HEK293 (cell line): ENCODE measurements around the gene CXorf65.

Source experiments
- CTCF ChIA-PET: fragments of 350-600 bp; formaldehyde crosslinking; extraction: SDS; loops from one replicate; lab custom pipeline; 2021; ENCODE audit warnings: antibody characterized with exemption; lab: Yijun Ruan, JAX
- POLR2A ChIA-PET: fragments of 300-600 bp; formaldehyde crosslinking; extraction: SDS; loops from one replicate; lab custom pipeline; 2020; ENCODE audit warnings: antibody characterized with exemption, inconsistent platforms; lab: Yijun Ruan, JAX
- H3K27ac ChIP-seq: fragments of 200-500 bp; sonication (Bioruptor generic); 2 replicates; pipeline ENCODE4 v1.5.1; 2014; ENCODE audit warnings: low read depth, low read length, control low read depth, inconsistent platforms; ENCODE audit errors: extremely low read depth
- H3K36me3 ChIP-seq, 2 experiments: fragments of 200-500 bp in 1 of 2; sonication (Bioruptor generic) in 1 of 2; 1 replicate in 1 of 2; 2 replicates in 1 of 2; pipeline ENCODE4 v1.5.1; 2014 to 2017; ENCODE audit warnings: inconsistent platforms in 2 of 2, low read length in 2 of 2; ENCODE audit not compliant: control insufficient read depth in 2 of 2, insufficient read depth in 1 of 2
- H3K4me1 ChIP-seq: fragments of 200-500 bp; sonication (Bioruptor generic); 2 replicates; pipeline ENCODE4 v1.5.1; 2014; ENCODE audit warnings: mild to moderate bottlenecking, low read length, inconsistent platforms; ENCODE audit not compliant: control insufficient read depth, insufficient read depth
- H3K4me3 ChIP-seq: 2 replicates; pipeline ENCODE4 v1.5.1; 2011; ENCODE audit warnings: low read depth, mild to moderate bottlenecking, control low read depth, low read length, moderate library complexity
- H3K9me3 ChIP-seq: fragments of 200-500 bp; sonication (Bioruptor generic); 2 replicates; pipeline ENCODE4 v1.5.1; 2014; ENCODE audit warnings: low read depth, low read length, inconsistent platforms; ENCODE audit not compliant: control insufficient read depth, insufficient read depth
- GLI2 ChIP-seq: fragments of 450-650 bp; formaldehyde crosslinking; IDR thresholded peaks from 2 replicates; pipeline ENCODE4; 2017; ENCODE audit warnings: missing biosample characterization, missing genetic modification characterization, low read depth, borderline replicate concordance
- HOXC10 ChIP-seq: sonication (generic); formaldehyde crosslinking; IDR thresholded peaks from 2 replicates; pipeline ENCODE4 v1.8.1; 2023; ENCODE audit warnings: mild to moderate bottlenecking, missing genetic modification reagents
- KLF1 ChIP-seq: fragments of 450-650 bp; formaldehyde crosslinking; IDR thresholded peaks from 2 replicates; pipeline ENCODE4 v1.5.1; 2016; ENCODE audit warnings: missing biosample characterization, missing genetic modification characterization
- OVOL3 ChIP-seq: fragments of 450-650 bp; formaldehyde crosslinking; IDR thresholded peaks from 2 replicates; pipeline ENCODE4 v1.5.1; 2016; ENCODE audit warnings: missing biosample characterization, missing genetic modification characterization
- SP3 ChIP-seq: fragments of 450-650 bp; formaldehyde crosslinking; IDR thresholded peaks from 2 replicates; pipeline ENCODE4 v1.5.1; 2016; ENCODE audit warnings: missing biosample characterization, missing genetic modification characterization
- SP7 ChIP-seq: fragments of 450-650 bp; formaldehyde crosslinking; IDR thresholded peaks from 2 replicates; pipeline ENCODE4 v1.5.1; 2016; ENCODE audit warnings: missing biosample characterization, missing genetic modification characterization
- YY1 ChIP-seq: fragments of 450-650 bp; formaldehyde crosslinking; IDR thresholded peaks from 2 replicates; pipeline ENCODE4 v1.5.1; 2018; ENCODE audit warnings: missing biosample characterization, missing genetic modification characterization
- ZBTB1 ChIP-seq: fragments of 450-650 bp; formaldehyde crosslinking; IDR thresholded peaks from 2 replicates; pipeline ENCODE4 v1.5.1; 2016; ENCODE audit warnings: missing biosample characterization, missing genetic modification characterization
- ZEB2 ChIP-seq: fragments of 450-650 bp; formaldehyde crosslinking; IDR thresholded peaks from 2 replicates; pipeline ENCODE4 v1.5.1; 2016; ENCODE audit warnings: missing biosample characterization, missing genetic modification characterization
- ZFP41 ChIP-seq: fragments of 450-650 bp; formaldehyde crosslinking; IDR thresholded peaks from 2 replicates; pipeline ENCODE4 v1.5.1; 2016; ENCODE audit warnings: missing biosample characterization, missing genetic modification characterization, borderline replicate concordance
- ZNF10 ChIP-seq: fragments of 450-650 bp; formaldehyde crosslinking; IDR thresholded peaks from 2 replicates; pipeline ENCODE4 v1.5.1; 2017; ENCODE audit warnings: missing biosample characterization, missing genetic modification characterization
- ZNF157 ChIP-seq: fragments of 450-650 bp; formaldehyde crosslinking; IDR thresholded peaks from 2 replicates; pipeline ENCODE4 v1.5.1; 2016; ENCODE audit warnings: missing biosample characterization, missing genetic modification characterization
- ZNF311 ChIP-seq: fragments of 450-650 bp; formaldehyde crosslinking; IDR thresholded peaks from 2 replicates; pipeline ENCODE4 v1.5.1; 2017; ENCODE audit warnings: missing biosample characterization, missing genetic modification characterization, borderline replicate concordance
- ZNF416 ChIP-seq: fragments of 450-650 bp; formaldehyde crosslinking; IDR thresholded peaks from 2 replicates; pipeline ENCODE4 v1.5.1; 2016; ENCODE audit warnings: missing biosample characterization, missing genetic modification characterization
- ZNF423 ChIP-seq: fragments of 450-650 bp; formaldehyde crosslinking; IDR thresholded peaks from 2 replicates; pipeline ENCODE4 v1.5.1; 2016; ENCODE audit warnings: missing biosample characterization, missing genetic modification characterization
- ZNF473 ChIP-seq: fragments of 450-650 bp; formaldehyde crosslinking; IDR thresholded peaks from 2 replicates; pipeline ENCODE4 v1.5.1; 2017; ENCODE audit warnings: missing biosample characterization, missing genetic modification characterization
- ZNF571 ChIP-seq: fragments of 450-650 bp; formaldehyde crosslinking; IDR thresholded peaks from 2 replicates; pipeline ENCODE4 v1.5.0; 2017; ENCODE audit warnings: missing biosample characterization, missing genetic modification characterization
- ZNF785 ChIP-seq: fragments of 450-650 bp; formaldehyde crosslinking; IDR thresholded peaks from 2 replicates; pipeline ENCODE4 v1.5.1; 2016; ENCODE audit warnings: missing biosample characterization, missing genetic modification characterization
- ZXDB ChIP-seq: fragments of 450-650 bp; formaldehyde crosslinking; IDR thresholded peaks from 2 replicates; pipeline ENCODE4 v1.5.1; 2016; ENCODE audit warnings: missing biosample characterization, missing genetic modification characterization
- TF ChIP-seq, protein P1 (sequence below): fragments of 450-650 bp; formaldehyde crosslinking; IDR thresholded peaks from 2 replicates; pipeline ENCODE4 v1.5.1; 2016; ENCODE audit warnings: missing biosample characterization, missing genetic modification characterization
- TF ChIP-seq, protein P2 (sequence below): fragments of 450-650 bp; formaldehyde crosslinking; IDR thresholded peaks from 2 replicates; pipeline ENCODE4 v1.5.1; 2016; ENCODE audit warnings: missing biosample characterization, missing genetic modification characterization, low read depth
- TF ChIP-seq, protein P3 (sequence below): fragments of 450-650 bp; formaldehyde crosslinking; IDR thresholded peaks from 2 replicates; pipeline ENCODE4 v1.5.1; 2017; ENCODE audit warnings: missing biosample characterization, missing genetic modification characterization
- TF ChIP-seq, protein P4 (sequence below): fragments of 450-650 bp; formaldehyde crosslinking; IDR thresholded peaks from 2 replicates; pipeline ENCODE4 v1.5.1; 2016; ENCODE audit warnings: missing biosample characterization, missing genetic modification characterization
- TF ChIP-seq, protein P5 (sequence below): fragments of 450-650 bp; formaldehyde crosslinking; IDR thresholded peaks from 2 replicates; pipeline ENCODE4 v1.5.1; 2016; ENCODE audit warnings: missing biosample characterization, missing genetic modification characterization
- TF ChIP-seq, protein P6 (sequence below): fragments of 450-650 bp; formaldehyde crosslinking; IDR thresholded peaks from 2 replicates; pipeline ENCODE4 v1.5.1; 2017; ENCODE audit warnings: missing biosample characterization, missing genetic modification characterization

CXorf65 gene

DNA sequence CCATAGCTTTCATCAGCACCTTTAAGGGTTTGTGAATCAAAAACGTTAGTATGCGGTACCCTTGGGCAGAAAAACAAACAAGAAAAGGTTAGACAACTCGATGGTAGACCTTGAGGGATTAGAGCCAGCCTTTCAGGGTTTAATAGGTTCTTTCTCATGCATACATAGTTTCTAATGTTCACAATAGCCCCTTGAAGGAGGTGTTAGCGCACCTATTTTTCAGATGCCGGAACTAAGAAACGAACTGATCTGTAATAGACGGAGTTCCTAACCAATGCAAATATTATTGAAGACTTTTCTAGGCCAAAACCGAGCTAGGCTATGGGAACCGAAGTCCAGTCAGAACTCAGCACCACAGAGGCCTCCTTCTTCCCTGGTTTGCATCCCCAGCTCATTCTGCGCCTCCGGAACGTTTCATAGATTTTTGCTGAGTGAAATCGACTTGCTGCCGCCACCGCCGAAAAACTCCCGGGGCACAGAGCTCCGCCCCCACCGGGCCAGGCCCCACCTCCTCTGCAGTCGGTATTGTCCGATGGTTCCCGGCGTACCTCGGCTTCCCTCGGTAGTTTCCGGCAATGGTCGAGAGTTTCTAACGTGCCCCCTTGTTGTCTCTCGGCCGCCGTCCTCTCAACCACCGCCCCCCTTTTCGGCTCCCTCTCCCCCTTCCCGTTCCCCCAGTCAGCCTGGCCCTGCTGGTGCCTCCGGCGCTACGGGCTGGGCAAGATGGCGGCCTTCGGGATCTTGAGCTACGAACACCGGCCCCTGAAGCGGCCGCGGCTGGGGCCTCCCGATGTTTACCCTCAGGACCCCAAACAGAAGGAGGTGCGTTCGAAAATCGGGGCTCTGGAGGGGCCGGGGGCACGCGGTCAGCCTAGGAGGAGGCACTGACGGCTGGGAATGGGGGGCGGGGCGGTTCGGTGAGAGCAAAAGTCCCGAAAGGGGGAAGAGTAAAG, 11.8 kb upstream of the CXorf65 start, which contains the start of gene MED12 (continued):
- TF ChIP-seq, protein P1, sequence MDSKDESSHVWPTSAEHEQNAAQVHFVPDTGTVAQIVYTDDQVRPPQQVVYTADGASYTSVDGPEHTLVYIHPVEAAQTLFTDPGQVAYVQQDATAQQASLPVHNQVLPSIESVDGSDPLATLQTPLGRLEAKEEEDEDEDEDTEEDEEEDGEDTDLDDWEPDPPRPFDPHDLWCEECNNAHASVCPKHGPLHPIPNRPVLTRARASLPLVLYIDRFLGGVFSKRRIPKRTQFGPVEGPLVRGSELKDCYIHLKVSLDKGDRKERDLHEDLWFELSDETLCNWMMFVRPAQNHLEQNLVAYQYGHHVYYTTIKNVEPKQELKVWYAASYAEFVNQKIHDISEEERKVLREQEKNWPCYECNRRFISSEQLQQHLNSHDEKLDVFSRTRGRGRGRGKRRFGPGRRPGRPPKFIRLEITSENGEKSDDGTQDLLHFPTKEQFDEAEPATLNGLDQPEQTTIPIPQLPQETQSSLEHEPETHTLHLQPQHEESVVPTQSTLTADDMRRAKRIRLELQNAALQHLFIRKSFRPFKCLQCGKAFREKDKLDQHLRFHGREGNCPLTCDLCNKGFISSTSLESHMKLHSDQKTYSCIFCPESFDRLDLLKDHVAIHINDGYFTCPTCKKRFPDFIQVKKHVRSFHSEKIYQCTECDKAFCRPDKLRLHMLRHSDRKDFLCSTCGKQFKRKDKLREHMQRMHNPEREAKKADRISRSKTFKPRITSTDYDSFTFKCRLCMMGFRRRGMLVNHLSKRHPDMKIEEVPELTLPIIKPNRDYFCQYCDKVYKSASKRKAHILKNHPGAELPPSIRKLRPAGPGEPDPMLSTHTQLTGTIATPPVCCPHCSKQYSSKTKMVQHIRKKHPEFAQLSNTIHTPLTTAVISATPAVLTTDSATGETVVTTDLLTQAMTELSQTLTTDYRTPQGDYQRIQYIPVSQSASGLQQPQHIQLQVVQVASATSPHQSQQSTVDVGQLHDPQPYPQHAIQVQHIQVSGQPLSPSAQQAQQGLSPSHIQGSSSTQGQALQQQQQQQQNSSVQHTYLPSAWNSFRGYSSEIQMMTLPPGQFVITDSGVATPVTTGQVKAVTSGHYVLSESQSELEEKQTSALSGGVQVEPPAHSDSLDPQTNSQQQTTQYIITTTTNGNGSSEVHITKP (tag by site-specific recombination), result peak; percentile 60; the same call in 1 of the 2 replicates
- TF ChIP-seq YY1 (tag by site-specific recombination), result no peak
- TF ChIP-seq SP7, result no peak; the same call in 1 of the 2 replicates
- TF ChIP-seq ZXDB (tag by site-specific recombination), result peak; percentile 35; the same call in 1 of the 2 replicates
- TF ChIP-seq ZNF311 (tag by site-specific recombination), result no peak
- TF ChIP-seq ZNF785 (tag by site-specific recombination), result no peak
- TF ChIP-seq SP3 (tag by site-specific recombination), result peak; percentile 43; the same call in 1 of the 2 replicates
- peak; percentile 62; the same call in 1 of the 2 replicates for TF ChIP-seq ZEB2 (tag by site-specific recombination)

DNA sequence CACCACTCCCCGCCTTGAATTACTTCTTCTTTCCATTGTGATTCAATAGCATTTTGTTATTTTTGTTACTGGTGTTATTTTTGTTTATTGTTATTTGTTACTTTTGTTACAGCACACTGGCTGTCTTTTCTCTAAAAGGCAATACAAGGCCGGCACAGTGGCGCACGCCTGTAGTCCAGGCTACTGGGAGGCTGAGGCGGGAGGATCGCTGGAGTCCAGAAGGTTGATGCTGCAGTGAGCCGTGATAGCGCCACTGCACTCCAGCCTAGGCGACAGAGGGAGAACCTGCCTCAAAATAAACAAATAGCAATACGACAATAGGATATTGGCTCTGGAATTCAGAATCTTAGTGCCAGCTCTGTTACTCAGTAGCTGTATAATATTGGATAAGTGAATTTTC, 10.8 kb upstream of the CXorf65 start:
- POLR2A ChIA-PET, result interaction anchor here (1.3 to 1.9 kb wide), 5 partner anchors 12 to 55 kb away, joined by 3 to 11 read pairs (median 8); partner anchors contain the start of genes CXorf65 and SNX12
- H3K4me3 ChIP-seq, result no peak overlapping the region
- no peaks in the 10 kb centered on the region for H3K9me3 ChIP-seq
- H3K4me1 ChIP-seq, result no peaks in the 10 kb centered on the region
- H3K27ac ChIP-seq, result no peak overlapping the region
- CTCF ChIA-PET, result interaction anchor here (0.6 to 4.3 kb wide), 3 partner anchors 12 to 515 kb away, joined by 3 to 24 read pairs (median 3); no protein-coding TSS in a partner anchor
- H3K36me3 ChIP-seq, result peaks cover 4 to 28% of the 10 kb centered on the region in 2 experiments; a peak in 2 of 3 replicates
- TF ChIP-seq ZNF157 (no peak), HOXC10 (no peak), ZNF571 (tag by site-specific recombination) (no peak), ZNF416 (tag by site-specific recombination) (no peak), KLF1 (no peak), ZNF423 (tag by site-specific recombination) (no peak), ZFP41 (tag by site-specific recombination) (no peak), ZNF473 (no peak), OVOL3 (no peak), ZBTB1 (tag by site-specific recombination) (no peak), ZNF10 (tag by site-specific recombination) (no peak), GLI2 (tag by site-specific recombination) (no peak)
- TF ChIP-seq, protein P2, sequence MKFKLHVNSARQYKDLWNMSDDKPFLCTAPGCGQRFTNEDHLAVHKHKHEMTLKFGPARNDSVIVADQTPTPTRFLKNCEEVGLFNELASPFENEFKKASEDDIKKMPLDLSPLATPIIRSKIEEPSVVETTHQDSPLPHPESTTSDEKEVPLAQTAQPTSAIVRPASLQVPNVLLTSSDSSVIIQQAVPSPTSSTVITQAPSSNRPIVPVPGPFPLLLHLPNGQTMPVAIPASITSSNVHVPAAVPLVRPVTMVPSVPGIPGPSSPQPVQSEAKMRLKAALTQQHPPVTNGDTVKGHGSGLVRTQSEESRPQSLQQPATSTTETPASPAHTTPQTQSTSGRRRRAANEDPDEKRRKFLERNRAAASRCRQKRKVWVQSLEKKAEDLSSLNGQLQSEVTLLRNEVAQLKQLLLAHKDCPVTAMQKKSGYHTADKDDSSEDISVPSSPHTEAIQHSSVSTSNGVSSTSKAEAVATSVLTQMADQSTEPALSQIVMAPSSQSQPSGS (tag by site-specific recombination), result no peak
- TF ChIP-seq, protein P3, sequence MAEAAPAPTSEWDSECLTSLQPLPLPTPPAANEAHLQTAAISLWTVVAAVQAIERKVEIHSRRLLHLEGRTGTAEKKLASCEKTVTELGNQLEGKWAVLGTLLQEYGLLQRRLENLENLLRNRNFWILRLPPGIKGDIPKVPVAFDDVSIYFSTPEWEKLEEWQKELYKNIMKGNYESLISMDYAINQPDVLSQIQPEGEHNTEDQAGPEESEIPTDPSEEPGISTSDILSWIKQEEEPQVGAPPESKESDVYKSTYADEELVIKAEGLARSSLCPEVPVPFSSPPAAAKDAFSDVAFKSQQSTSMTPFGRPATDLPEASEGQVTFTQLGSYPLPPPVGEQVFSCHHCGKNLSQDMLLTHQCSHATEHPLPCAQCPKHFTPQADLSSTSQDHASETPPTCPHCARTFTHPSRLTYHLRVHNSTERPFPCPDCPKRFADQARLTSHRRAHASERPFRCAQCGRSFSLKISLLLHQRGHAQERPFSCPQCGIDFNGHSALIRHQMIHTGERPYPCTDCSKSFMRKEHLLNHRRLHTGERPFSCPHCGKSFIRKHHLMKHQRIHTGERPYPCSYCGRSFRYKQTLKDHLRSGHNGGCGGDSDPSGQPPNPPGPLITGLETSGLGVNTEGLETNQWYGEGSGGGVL (tag by site-specific recombination), result no peak
- TF ChIP-seq, protein P4, sequence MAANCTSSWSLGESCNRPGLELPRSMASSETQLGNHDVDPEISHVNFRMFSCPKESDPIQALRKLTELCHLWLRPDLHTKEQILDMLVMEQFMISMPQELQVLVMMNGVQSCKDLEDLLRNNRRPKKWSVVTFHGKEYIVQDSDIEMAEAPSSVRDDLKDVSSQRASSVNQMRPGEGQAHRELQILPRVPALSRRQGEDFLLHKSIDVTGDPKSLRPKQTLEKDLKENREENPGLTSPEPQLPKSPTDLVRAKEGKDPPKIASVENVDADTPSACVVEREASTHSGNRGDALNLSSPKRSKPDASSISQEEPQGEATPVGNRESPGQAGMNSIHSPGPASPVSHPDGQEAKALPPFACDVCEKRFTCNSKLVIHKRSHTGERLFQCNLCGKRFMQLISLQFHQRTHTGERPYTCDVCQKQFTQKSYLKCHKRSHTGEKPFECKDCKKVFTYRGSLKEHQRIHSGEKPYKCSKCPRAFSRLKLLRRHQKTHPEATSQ (tag by site-specific recombination), result no peak
- TF ChIP-seq, protein P5, sequence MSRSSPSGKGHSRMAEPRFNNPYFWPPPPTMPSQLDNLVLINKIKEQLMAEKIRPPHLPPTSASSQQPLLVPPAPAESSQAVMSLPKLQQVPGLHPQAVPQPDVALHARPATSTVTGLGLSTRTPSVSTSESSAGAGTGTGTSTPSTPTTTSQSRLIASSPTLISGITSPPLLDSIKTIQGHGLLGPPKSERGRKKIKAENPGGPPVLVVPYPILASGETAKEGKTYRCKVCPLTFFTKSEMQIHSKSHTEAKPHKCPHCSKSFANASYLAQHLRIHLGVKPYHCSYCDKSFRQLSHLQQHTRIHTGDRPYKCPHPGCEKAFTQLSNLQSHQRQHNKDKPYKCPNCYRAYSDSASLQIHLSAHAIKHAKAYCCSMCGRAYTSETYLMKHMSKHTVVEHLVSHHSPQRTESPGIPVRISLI (tag by site-specific recombination), result no peak
- TF ChIP-seq, protein P6, sequence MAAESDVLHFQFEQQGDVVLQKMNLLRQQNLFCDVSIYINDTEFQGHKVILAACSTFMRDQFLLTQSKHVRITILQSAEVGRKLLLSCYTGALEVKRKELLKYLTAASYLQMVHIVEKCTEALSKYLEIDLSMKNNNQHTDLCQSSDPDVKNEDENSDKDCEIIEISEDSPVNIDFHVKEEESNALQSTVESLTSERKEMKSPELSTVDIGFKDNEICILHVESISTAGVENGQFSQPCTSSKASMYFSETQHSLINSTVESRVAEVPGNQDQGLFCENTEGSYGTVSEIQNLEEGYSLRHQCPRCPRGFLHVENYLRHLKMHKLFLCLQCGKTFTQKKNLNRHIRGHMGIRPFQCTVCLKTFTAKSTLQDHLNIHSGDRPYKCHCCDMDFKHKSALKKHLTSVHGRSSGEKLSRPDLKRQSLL, result no peak
